HG03066 (cell line): Measurements from ENCODE around the gene TANC1.
A peak's percentile ranks its signal among the peaks of the same experiment; 100 is the strongest.

ENCODE experiments used
- ATAC-seq: cut with Tn5 transposase; IDR thresholded peaks from one replicate; pipeline ENCODE4 v1.9.1; 2021; ENCODE audit warnings: low read depth; ENCODE audit not compliant: unreplicated experiment

Gene TANC1

DNA sequence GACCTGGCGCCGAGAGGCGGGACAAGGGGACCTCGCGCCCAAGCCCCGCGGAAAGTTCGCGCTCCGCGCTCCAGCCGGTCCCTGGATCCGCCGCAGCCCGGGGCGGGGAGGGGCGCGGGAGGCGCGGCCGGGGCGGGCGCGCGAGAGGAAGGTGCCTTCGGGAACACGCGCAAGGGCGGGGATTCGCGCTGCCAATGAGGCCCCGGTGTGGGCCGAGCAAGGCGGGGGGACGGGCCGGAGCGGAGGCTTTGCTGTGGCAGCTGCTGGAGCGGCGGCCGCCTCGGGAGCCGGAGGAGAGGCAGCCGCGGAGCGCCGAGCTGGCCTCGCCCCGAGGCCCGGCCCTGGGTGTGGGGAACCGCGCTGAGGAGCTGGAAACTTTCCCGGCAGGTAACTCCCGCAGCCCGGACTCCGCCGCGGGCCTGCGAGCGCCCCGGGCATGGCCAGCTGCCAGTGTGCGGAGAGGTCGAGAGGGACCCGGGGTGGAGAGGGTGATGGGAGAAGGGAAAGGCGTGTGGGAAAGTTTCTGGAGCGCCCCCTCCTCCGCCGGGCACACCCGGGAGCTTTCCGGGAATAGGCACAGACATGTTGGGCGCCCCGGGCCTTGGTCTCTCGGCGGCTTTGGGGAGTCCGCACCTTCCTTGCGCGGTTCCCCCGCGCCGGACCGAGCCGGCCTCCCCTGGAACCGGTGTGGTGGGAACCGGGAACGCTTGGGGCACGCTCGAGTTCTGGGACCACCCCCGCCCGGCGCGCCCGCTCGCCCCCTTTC is at the start of gene TANC1:
Gene TANC1 (plus strand): TSS at position 245 of the 766 bp plus-strand sequence. CDS start 97,271 bp downstream, outside the sequence.
- ATAC-seq, result peak; percentile 87

DNA sequence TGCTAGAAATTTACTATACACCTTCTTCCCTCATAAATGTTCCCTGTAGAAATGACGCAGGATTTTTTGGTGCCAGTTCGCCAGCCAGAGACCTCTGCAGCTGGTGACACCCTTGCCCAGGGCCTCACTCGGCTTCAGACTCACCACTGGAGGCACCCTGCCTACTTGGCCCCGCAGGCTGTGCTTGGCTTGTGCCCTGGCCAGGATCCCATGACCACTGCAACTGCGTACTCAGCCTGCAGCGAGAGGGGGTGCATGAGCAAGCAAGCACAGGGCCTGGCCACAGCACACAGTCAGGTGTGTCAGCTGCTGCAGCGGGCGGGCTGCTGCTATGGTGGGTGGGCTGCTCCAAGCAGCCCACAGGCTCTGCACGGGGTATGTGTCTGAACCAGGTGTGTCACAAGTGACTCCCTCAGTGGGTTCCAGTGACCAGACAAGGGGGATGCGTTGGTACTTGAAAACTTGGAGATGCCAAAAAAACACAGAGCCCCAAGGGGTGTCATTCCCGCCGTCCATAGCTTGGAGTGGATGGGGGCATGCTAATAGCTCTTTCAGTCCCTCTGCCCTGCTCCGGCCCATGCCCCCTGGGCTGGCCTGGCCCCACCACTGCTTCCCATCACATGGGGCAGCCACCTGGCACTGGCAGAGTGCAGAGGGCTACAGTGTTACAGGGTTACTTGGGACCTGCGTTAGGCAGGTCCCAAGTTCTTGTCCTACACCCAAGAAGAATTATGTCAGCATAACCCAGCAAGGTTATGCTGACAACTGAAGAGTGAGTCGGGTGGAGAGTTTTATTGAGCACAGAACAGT is 46.6 kb upstream of the TANC1 start:
- ATAC-seq, result no peak

DNA sequence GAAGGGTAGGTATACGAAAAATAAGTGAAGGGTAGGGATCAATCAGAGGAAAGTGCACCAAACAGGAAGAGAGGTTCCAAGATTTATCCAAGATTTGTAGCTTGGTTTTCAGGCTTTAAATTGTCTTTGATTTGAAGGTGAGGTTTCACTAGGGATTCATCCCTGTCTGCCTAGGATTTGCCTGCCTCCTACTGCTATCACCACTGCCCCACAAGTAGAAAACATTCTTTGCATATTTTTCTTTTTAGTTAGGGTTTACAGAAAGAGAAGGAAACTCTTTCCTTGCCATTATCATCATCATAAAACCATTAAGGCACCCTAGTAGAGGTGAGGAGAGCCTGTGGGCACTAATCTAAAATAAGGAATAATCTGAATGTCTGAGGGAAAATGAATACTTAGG is 45.8 kb upstream of the TANC1 start:
- no peak for ATAC-seq

DNA sequence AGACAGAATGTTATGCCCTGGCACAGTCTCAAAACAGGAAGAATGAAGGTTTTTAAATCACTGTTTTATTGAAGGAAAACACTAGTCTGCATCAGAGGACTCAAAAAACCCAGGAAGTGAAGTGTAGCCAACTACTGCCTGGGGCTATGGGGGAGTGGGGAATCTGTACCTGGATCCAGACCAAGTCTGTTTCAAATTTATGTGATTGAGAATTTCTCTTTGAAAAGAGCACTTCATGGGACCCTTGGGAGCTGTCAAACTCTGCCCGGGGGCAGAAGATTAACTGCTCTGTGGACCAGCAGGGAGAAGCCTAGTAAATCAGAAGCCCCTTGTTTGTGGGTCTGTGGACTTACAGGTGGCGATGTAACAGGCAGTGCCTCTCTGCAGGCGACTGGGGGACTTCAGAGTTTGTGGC is 45.3 kb upstream of the TANC1 start:
- ATAC-seq, result no peak

DNA sequence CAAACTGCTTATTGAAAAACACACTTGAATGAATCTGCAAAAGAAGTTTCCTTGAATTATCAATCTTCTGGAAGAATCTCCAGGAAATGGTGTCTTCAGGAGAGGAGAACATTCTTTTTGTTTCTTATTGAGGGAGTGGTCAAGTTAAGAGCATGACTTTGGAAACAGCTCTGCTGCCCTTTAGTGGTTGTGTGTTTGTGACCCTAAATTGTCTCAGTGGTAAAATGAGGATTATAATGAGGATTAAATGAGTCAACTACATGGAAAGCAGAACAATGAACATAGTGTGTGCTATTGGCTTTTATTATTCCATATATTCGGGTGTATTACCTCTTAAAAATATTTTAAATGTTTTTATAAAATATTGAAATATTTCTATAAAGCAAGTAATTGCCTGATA is 44.8 kb upstream of the TANC1 start:
- ATAC-seq, result no peak

GRCh38 chr2:158926478-158926948 is 41.9 kb upstream of the TANC1 start:
- no peak for ATAC-seq

DNA sequence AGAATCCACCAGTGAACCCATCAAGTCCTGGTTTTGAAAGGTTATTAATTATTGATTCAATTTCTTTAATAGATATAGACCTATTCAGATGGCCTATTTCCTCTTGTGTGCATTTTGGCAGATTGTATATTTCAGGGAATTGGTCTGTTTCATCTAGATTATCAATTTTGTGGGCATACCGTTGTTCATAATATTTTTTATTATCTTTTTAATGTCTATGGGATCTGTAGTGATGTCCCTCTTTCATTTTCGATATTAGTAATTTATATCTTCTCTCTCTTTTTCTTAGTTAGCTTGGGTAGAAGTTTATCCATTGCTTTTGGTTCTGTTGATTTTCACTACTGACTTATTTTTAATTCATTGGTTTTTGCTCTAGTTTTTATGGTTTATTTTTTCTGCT is 39.9 kb upstream of the TANC1 start:
- no peak for ATAC-seq

GRCh38 chr2:158928965-158929364 is 39.5 kb upstream of the TANC1 start:
- no peak for ATAC-seq

DNA sequence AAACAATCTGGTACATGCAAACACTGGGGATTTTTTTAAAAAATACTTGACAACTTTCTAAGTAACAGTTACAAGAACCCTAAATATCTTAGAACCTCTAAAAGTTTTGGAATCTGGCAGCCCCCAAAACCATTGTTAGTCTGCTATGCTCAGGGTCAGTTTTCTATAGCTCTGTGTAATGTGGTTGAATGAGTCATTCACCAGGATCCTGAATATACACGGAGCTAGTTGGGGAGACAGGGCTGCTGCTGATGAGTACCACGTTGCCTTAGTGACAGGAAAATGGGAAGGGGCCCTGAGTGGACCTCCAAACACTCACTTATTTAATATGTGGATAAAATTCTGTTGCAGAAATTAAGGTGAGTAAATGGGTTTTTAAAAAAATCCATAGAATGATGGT is 36.9 kb upstream of the TANC1 start:
- no peak for ATAC-seq

- ATAC-seq, result no peak
Measured at GRCh38 chr2:158932131-158932645, 36.3 kb upstream of the TANC1 start.

DNA sequence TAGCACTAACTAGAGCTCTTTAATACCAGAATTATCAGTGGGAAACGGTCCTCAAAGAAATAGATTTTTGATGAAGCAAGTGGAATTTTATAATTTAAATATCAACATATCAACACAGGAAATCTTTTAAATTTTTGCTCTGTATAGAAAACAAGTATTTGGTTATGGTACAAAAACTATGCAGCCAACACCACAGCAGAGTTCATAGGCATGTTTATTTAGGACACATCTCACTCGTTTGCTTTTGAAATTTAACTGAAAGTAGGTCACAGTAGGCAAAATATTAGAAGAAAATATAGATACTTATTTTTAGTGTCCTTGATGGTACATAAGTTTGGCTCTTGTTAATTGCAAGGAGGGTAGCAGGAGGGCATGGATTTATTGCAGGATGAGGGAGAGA is 34.3 kb upstream of the TANC1 start:
- no peak for ATAC-seq

DNA sequence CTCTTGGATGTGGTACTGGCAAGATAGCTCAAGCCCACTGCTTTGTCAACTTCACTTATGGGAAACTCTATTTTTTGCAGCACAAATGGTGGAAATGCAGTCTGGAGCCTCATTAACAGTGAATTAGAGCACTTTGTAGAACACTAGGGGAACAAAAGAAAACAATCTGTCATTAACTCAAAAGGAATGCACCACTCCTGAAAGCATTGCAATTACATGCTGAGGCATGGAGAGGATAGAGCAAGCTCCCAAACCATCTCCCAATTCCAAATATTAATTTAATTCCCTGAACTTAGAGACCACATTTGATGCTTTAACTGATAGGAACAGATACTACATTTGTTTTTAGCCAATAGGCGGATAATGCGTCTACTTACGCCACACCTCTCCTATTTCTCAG is 32.8 kb upstream of the TANC1 start:
- ATAC-seq, result no peak

GRCh38 chr2:158936978-158937377 is 31.5 kb upstream of the TANC1 start:
- no peak for ATAC-seq

DNA sequence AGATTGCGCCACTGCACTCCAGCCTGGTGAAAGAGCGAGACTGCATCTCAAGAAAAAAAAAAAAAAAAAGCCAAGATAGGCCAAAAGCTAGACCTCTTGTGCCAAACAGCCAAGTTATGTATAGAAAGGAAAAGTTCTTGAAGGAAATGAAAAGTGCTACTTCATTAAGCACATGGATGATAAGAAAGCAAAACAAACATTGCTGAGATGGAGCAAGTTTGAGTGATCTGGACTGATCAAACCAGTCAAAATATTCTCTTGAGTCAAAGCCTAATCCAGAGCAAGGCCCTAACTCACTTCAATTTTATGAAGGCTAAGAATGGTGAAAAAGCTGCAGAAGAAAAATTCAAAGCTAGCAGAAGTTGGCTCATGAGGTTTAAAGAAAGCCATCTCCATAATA is 28.1 kb upstream of the TANC1 start:
- no peak for ATAC-seq

DNA sequence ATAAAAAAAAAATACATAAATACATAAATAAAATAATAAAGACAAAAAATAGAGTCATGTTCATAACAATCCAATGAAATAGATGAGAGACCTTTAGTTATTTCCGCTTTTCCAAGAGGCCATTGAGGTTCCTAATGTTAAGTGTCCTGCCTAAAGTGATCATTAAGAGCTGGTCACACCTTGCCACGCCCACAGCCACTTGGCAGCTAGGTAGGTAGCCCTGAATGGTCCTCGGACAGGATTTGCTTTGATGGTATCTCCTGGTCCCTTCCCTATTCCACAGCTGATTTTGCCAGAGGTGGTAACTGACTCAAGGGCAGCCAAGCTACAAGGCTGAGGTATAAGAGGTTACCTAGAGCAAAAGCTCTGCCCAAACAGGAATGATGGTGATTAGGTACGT is 24.5 kb upstream of the TANC1 start:
- no peak for ATAC-seq

DNA sequence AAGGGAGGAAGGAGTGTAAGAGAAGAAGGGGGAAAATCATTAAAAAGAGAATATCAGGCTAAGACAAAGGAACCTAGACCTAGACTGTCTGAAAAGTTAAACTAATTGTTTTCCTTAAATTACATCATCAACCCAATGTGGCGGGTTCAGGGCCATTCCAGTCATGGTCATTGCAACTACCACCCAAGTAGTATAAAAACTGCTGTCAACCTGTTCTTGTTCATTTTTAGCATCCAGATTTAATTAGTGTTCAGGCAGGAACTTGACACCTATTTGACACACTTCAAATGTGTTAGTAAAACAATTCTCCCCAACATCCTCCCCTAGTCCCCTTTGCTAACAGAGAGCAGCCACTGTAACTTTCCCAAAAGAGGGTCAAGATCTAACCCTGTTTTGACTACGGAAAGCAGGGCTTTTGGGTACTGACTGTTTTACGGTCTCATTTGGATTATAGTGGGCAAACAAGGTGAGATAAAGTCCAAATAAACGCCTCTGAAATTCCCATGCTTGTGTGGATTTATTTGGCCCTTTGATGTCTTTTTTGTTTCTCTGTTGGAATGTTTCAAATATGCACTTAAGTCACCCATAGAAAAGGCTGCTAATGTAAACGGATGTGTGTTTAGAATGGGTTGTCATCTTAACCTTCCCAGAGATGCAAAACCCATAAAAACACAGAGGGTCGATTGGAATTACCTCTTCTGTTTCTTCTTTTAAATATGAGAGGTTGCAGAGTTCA is 19.3 kb upstream of the TANC1 start:
- ATAC-seq, result no peak

DNA sequence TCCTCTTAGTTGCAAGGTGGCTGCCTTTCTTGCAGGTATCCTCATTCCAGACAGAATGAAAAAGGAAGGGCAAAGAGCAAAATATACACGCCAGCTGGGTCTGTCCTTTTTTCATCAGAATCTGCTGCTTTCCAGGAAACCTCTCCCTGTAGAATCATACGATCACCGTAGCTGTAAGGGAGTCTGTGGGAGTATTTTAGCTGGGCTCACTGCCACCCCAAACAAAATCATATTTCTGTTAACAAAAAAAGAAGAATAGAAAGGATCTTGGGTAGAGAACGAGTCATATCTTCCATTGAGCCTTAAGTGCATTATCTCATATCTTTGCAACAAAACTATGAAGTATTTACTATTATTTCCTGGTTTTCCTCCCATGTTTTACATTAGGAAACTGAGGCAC is 15.0 kb upstream of the TANC1 start:
- no peak for ATAC-seq

DNA sequence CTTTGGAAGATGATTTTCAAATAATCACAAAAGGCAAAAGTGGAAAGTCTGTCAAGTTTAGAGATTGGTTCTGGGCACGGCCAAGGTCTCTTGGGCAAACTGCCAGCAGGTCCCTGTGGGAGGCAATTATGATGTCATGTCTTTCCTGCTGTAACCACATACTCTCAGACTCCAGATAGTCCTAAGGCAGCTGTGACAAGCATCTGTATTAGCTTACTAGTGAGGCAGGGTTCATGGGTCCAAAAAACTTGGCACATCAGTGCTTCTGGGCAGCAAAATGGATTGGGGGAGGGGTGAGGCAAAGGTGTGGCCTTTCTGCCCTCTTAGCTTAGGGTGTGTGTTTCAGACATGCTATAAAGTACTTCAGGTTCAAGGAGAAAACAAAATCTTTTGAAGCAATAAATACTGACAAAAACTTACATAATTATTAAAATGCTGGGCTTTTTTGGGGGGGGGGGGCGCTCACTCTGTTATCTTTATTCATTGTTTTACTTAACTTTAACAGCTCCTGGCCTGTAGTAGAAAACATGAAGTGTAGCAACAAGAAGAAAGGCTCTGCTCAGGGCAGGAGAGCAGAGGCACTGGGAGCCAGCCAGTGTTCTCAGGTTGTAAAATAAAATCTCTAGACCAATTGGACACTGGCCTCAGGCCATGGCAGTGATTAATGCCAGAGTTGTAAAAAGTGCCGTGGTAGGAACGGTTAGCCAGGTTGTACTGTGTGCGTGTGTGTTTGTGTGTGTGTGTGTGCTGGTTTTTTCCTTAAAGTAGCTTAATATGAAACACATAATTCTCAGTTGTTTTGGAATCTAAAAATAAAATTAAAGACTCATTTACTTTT is 14.3 kb upstream of the TANC1 start:
- no peak for ATAC-seq

- no peak for ATAC-seq
Measured at GRCh38 chr2:158955842-158956365, 12.5 kb upstream of the TANC1 start.

DNA sequence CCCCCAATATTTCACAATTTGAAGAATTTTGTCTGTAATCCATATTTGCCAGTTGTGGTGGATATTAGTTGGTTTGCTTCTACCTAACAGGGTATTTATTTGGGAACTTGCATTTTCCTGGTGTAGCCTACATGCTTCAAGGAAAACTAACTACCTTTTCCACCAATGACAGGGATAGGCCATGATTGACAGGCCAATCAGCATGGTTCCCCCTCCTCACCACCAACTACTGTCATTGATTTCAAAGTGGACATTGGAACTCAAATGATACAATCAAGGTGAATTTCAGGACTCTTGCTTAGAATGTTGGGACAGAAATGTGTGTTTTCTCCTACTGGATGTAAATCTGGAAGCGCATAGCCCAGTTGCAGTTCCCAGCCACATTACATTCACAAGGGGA is 10.1 kb upstream of the TANC1 start:
- ATAC-seq, result no peak
